OCI-LY7 (cell line): ENCODE results near the gene WLS. TPM values are rescaled to one million over a fixed set of nuclear protein-coding genes. Genes with fewer than 3 reads are reported as not detected.

Source experiments
- BruUV-seq: library from RNA; stranded (reverse); fragments of 400-500 nt; replicated peaks from 2 replicates; lab custom pipeline; 2021; lab: Mats Ljungman, UMichigan
- CTCF ChIA-PET: fragments of 300-600 bp; sonication (Branson Sonifier 250); formaldehyde crosslinking; loops from one replicate; lab custom pipeline; 2022; ENCODE audit warnings: antibody characterized with exemption; ENCODE audit not compliant: unreplicated experiment; lab: Charles Lee
- POLR2A ChIA-PET: fragments of 300-600 bp; sonication (Branson Sonifier 250); formaldehyde crosslinking; loops from one replicate; lab custom pipeline; 2022; ENCODE audit warnings: antibody characterized with exemption; lab: Charles Lee
- DNase-seq: peaks from one replicate; pipeline ENCODE4 v3.0.0-alpha.2; 2015; ENCODE audit warnings: low spot score
- H2AFZ ChIP-seq: fragments of 200-600 bp; sonication (generic), shearing (Covaris generic); 2 replicates; pipeline ENCODE4 v1.6.1; 2014; ENCODE audit warnings: mild to moderate bottlenecking, antibody characterized with exemption, low read length, moderate library complexity
- H3K27ac ChIP-seq: fragments of 200-600 bp; sonication (generic); 2 replicates; pipeline ENCODE4 v1.5.1; 2014; ENCODE audit warnings: mixed run types, low read depth, mild to moderate bottlenecking, moderate library complexity, low read length, inconsistent platforms; ENCODE audit not compliant: poor library complexity, severe bottlenecking
- H3K36me3 ChIP-seq: fragments of 200-600 bp; sonication (generic); 2 replicates; pipeline ENCODE4 v1.6.1; 2014; ENCODE audit warnings: mild to moderate bottlenecking, antibody characterized with exemption, low read length, moderate library complexity, mixed read lengths; ENCODE audit not compliant: insufficient read depth
- H3K4me1 ChIP-seq: fragments of 200-600 bp; sonication (generic); 2 replicates; pipeline ENCODE4 v1.5.1; 2014; ENCODE audit warnings: mild to moderate bottlenecking, low read length; ENCODE audit not compliant: insufficient read depth, poor library complexity, severe bottlenecking
- H3K4me2 ChIP-seq: fragments of 200-600 bp; sonication (generic); 2 replicates; pipeline ENCODE4 v1.6.1; 2014; ENCODE audit warnings: mild to moderate bottlenecking, low read length
- H3K4me3 ChIP-seq: fragments of 200-600 bp; sonication (generic); 2 replicates; pipeline ENCODE4 v1.5.1; 2014; ENCODE audit warnings: mild to moderate bottlenecking, low read depth, low read length; ENCODE audit not compliant: poor library complexity, severe bottlenecking
- H3K79me2 ChIP-seq: fragments of 200-600 bp; sonication (generic); 2 replicates; pipeline ENCODE4 v1.6.1; 2016; ENCODE audit warnings: low read depth, mild to moderate bottlenecking, low read length, moderate library complexity, mixed read lengths; ENCODE audit not compliant: insufficient read depth
- H3K9me2 ChIP-seq: fragments of 200-600 bp; sonication (generic); 2 replicates; pipeline ENCODE4 v1.6.1; 2016; ENCODE audit warnings: mild to moderate bottlenecking, low read length, mixed read lengths; ENCODE audit not compliant: insufficient read depth
- H3K9me3 ChIP-seq: fragments of 200-600 bp; sonication (generic); 2 replicates; pipeline ENCODE4 v1.6.1; 2014; ENCODE audit warnings: mild to moderate bottlenecking, mixed run types, low read length, mixed read lengths
- H4K20me1 ChIP-seq: fragments of 200-600 bp; sonication (generic); 2 replicates; pipeline ENCODE4 v1.6.1; 2014; ENCODE audit warnings: mild to moderate bottlenecking, antibody characterized with exemption, low read length, moderate library complexity, mixed read lengths; ENCODE audit not compliant: insufficient read depth
- EZH2phosphoT487 ChIP-seq: fragments of 200-600 bp; sonication (generic); IDR thresholded peaks from 2 replicates; pipeline ENCODE4 v1.6.1; 2018; ENCODE audit warnings: low read depth, borderline replicate concordance, mild to moderate bottlenecking, mixed run types, antibody characterized with exemption, low read length, moderate library complexity, mixed read lengths
- intact Hi-C: fragments of 100-400 bp; cut with micrococcal nuclease; formaldehyde crosslinking; loops from one replicate; pipeline ENCODE4 v1.10.0; 2022; ENCODE audit not compliant: unreplicated experiment
- microRNA-seq: library from miRNA; unstranded; fragments of <30 nt; microRNA quantifications from one replicate; pipeline ENCODE4 v1.2.0, GENCODE V29; 2022; ENCODE audit warnings: borderline replicate concordance
- small RNA-seq: library from RNA; depleted of rRNA; stranded (forward); fragments of <200 nt; gene quantifications from one replicate; pipeline ENCODE3, GENCODE V24; 2014
- total RNA-seq, 2 experiments: library from RNA; depleted of rRNA in 1 of 2; stranded (reverse); fragments of >200 nt in 1 of 2; shearing (Covaris generic) in 1 of 2; gene quantifications; 2 replicates each; pipeline ENCODE4 v1.2.3, GENCODE V29; 2014 to 2022
- TF ChIP-seq, protein P1 (sequence below): fragments of 200-600 bp; sonication (generic); conservative IDR thresholded peaks from 2 replicates; pipeline ENCODE4 v1.5.1; 2014; ENCODE audit warnings: mild to moderate bottlenecking, antibody characterized with exemption, low read length, moderate library complexity, mixed read lengths

Gene WLS
- total RNA-seq, 2 experiments from 2014 or later = not detected

DNA sequence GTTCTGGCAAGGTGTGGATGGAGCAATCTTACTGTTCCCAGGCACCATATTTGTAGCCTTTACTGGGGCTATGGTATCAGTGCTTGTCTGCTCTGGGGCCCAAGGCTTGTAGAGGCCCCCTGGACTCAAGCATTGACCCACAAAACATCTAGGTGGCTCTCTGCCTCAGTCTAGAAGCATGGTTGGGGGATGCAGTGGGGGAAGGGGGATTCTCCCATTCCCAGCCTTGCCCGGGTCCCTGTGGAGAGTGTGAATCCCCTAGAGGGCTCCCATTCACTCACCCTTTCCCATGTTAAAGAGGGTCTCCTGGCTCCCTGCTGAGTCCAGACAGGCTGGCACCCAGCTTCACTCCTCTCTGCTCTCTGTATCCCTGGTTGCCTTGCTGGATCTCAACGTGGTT lies 153.7 kb downstream of the WLS start:
- no peak overlapping the region for H3K4me2 ChIP-seq
- no peaks in the 10 kb centered on the region for H3K79me2 ChIP-seq
- H2AFZ ChIP-seq = no peak overlapping the region
- H3K9me3 ChIP-seq = no peaks in the 10 kb centered on the region
- no peaks in the 10 kb centered on the region for H4K20me1 ChIP-seq
- H3K36me3 ChIP-seq = no peaks in the 10 kb centered on the region
- no peak for DNase-seq
- H3K27ac ChIP-seq = no peak overlapping the region
- intact Hi-C loops = no loop called here
- H3K9me2 ChIP-seq = no peaks in the 10 kb centered on the region
- no peak overlapping the region for H3K4me3 ChIP-seq
- no peak for TF ChIP-seq EZH2phosphoT487
- TF ChIP-seq, protein P1, sequence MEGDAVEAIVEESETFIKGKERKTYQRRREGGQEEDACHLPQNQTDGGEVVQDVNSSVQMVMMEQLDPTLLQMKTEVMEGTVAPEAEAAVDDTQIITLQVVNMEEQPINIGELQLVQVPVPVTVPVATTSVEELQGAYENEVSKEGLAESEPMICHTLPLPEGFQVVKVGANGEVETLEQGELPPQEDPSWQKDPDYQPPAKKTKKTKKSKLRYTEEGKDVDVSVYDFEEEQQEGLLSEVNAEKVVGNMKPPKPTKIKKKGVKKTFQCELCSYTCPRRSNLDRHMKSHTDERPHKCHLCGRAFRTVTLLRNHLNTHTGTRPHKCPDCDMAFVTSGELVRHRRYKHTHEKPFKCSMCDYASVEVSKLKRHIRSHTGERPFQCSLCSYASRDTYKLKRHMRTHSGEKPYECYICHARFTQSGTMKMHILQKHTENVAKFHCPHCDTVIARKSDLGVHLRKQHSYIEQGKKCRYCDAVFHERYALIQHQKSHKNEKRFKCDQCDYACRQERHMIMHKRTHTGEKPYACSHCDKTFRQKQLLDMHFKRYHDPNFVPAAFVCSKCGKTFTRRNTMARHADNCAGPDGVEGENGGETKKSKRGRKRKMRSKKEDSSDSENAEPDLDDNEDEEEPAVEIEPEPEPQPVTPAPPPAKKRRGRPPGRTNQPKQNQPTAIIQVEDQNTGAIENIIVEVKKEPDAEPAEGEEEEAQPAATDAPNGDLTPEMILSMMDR = no peak
- ChIA-PET POLR2A (no interaction called here), CTCF (no interaction called here)
- BruUV-seq = no TSS peak
- H3K4me1 ChIP-seq = no peaks in the 10 kb centered on the region

Small RNA genes within 50 kb of the gene (microRNA-seq; reads per million reads assigned to microRNA genes)
- not detected for gene MIR1262

Small RNA genes within 50 kb of the gene (small RNA-seq; reads per million reads assigned to genes)
- not detected for gene COX6B1P7
- not detected for gene MIR1262

Other genes with a start within 250 kb of the WLS start
- gene DIRAS3, start 181.9 kb downstream of the WLS start, total RNA-seq (2014; rRNA removed; shearing (Covaris generic)) = not detected in 2 replicates
- not detected in 2 replicates for gene DIRAS3, start 181.9 kb downstream of the WLS start, total RNA-seq (2022)
- not detected in 2 replicates for gene RPE65, start 217.4 kb upstream of the WLS start, total RNA-seq (2014; rRNA removed; shearing (Covaris generic))
- gene RPE65, start 217.4 kb upstream of the WLS start, total RNA-seq (2022) = not detected in 2 replicates